Activated CD4-positive, alpha-beta T cell treated with anti-CD3 and anti-CD28 coated beads for 4 hours (primary cell): ENCODE data around the gene HS1BP3.

ENCODE experiments used
- DNase-seq, 2 donors: peaks; one replicate each; pipeline ENCODE4 v3.0.0-alpha.2; 2020

HS1BP3 gene

GRCh38 chr2:20615466-20616241 lies 35.2 kb downstream of the HS1BP3 start:
- no peak for DNase-seq

DNA sequence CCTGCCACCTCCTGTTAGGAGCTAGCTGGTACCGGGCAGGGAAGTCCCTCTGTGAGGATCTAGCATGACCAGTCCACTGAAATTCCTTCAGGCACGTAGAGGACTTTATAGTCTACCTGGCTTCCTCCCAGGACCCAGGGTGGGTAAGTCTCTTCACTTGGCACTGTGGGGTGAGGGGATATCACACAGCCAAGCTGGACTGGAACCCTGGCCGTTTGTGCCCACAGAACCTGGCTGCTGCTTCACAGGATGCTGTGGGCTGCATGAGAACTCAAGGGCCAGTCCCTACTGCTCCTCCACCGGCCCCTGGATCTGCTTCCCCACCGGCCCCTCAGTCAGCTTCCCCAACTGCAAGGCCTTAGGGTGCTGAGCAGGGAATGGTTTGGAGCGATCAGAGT lies 35.8 kb downstream of the HS1BP3 start:
- no peak for DNase-seq

GRCh38 chr2:20614201-20615067 lies 36.5 kb downstream of the HS1BP3 start:
- no peak for DNase-seq

DNA sequence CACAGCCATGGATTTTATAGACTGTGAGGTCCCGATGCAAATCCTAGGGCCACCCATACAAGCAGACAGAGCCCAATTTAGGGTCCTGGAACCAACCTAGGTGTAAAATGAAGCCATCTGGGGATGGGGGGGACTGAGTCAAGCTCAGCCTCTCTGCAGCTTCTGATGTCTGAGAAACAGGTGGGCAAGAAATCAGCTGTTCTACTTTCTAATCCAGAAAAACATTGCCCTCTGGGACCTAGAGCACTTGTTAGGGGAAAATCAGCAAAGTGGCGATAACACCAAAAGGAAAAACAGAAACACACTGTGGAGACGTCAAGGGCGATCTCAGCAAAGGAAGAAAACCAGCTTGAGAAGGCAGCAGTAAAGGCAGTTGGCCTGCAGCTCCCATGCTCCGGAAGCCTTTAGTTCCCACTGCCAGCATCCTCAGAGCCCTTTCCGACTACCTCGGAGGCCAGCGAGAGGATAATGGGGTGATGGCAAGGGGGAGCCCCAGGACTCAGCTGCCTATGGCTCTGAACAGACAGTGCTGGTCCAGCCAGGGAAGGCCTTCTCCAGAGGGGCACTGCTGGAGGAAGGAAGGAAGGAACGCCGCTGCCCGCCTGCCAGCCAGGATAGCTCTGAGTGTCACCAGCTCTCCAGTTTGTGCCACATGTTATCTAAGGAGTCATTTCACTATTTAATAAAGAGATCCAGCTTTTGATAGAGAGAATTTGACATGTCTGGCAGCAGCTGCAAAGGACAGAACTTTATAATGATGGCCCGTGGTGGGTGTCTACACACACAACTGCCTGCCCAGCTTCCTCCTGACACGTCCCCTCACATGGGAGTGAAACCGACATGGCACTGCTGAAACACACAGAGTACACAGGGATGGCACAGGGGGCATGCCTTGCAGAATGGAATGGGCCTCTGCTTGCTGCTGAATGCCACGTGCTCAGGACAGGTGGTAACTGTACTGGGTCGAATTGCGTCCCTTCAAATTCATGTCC lies 37.7 kb downstream of the HS1BP3 start:
- no peak for DNase-seq

DNA sequence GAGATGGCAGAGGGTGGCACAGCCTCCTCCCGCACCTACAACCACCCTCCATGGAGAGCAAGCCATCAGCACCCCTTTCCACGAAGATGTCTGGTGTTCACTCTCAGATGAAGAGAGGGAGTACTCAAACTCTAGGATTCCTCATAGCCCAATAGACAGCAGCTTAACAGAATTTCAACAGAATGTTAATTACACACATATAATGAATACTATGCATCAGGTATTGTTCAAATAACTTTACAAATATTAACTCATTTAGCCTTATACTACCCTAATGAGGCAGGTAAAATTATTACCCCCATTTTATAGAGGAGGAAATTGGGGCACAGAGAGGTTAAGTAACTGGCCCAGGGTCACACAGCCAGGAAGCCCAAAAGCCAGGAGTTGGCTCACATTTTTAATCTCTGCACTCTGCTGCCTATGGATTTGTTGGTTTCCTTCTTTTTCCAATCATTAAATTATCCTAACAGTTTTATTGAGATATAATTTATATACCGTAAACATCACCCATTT lies 39.0 kb downstream of the HS1BP3 start:
- DNase-seq, result no peak

GRCh38 chr2:20611077-20611843 lies 39.6 kb downstream of the HS1BP3 start:
- DNase-seq, result no peak

DNA sequence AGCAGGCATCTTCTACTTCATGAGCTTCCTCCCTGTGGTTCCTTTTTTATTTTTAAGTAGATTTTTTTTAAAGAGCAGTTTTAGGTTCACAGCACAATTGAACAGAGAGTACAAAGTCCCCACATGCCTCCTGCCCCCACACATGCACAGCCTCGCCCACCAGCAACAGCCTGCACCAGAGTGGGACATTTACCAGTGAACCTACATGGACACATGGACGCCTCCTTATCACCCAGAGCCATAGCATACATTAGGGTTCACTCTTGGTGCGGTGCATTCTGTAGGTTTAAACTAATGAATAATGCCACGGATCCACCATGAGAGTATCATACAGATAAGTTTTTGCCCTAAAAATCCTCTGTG lies 40.9 kb downstream of the HS1BP3 start:
- DNase-seq, result no peak

DNA sequence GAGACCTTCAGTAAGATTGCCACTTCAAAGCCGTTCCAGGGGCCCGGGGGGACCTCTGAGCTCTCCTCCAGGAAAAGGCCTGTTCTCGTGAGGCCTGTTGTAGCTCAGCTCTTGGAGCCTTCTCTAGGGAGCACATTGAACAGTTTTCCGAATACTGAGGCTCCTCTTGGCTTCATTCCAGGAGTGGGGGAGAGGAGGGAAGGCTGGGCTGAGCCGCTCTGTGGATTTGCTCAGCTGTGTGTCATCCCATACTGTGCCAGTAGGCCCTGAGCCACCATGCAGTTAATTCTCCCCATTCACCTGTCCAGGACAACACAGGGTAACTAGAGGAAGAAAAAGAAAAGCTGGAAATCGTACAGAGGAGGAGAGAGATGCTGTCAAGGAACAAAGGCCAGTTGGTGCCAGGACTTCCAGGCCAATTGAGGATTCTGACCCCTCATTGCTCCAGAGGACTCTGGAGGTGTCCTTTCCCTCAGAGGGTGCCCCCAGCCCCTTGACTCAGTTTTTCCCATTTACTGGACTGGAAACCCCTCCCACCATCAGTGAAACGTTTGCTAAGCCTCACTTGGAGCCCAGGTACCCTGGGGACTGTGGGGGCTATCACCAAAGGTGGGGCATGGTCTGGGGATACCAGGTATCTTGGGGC lies 41.4 kb downstream of the HS1BP3 start:
- DNase-seq, result no peak

- no peak for DNase-seq
These were observed 42.1 kb downstream of the HS1BP3 start for GRCh38 chr2:20608666-20609348.

DNA sequence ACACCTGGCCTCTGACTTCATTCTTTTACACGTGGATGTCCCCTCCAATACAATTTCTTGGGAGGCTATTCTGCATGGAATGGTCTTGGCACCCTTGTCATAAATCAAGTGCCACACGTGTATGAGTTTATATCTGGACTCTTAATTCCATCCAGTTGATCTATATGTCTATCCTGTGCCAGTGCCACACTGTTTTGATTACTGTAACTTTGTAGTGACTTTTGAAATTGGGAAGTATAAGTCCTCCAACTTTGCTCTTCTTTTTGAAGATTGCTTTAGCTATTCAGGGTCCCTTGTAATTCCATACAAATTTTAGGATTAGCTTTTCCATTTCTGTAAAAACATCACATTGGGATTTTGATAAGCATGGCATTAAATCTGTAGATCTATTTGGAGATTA lies 43.5 kb downstream of the HS1BP3 start:
- no peak for DNase-seq

DNA sequence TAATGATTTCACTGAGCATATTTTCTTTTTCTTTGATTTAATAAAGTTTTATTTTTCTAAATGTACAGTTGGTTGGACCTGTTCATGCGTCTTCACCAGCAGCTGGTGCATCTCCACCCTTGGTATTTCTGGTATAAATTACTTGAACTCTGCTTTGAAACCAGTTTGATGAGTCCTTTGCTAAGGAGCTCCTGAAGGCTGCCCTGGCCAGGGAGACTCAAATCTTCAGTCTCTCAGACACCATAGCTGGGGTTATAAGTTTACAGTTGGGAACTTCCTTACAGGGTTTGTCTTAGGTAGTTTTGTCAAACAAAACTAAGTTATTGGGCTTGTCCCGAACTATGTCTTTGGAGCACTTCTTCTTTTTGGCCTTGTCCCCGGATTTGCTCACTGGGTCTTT lies 44.7 kb downstream of the HS1BP3 start:
- no peak for DNase-seq

GRCh38 chr2:20604951-20605381 lies 45.9 kb downstream of the HS1BP3 start:
- DNase-seq, result no peak

DNA sequence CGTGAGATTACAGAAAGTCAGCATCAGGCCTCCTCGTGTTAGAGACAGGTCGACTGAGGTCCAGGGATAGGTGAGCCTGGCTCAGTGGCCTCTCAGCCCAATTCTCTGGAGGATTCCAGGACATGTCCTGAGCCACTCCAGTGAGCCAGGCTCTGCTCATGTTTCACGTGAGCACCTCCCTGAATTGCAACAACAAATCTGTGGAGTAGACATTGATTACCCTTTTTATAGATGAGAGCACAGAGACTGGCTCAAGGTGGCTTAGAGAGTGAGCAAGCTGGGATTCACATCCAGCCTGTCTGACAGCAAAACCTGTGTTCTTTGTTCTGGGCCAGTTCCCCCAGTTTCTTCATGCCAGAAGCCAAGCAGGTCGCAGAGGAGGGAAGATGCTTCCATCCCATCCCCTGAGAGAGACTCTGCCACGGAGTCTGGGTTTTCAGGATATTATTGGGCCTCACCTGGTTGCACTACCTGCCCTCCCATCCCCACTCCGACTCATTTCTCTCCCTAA lies 46.4 kb downstream of the HS1BP3 start:
- DNase-seq, result no peak

DNA sequence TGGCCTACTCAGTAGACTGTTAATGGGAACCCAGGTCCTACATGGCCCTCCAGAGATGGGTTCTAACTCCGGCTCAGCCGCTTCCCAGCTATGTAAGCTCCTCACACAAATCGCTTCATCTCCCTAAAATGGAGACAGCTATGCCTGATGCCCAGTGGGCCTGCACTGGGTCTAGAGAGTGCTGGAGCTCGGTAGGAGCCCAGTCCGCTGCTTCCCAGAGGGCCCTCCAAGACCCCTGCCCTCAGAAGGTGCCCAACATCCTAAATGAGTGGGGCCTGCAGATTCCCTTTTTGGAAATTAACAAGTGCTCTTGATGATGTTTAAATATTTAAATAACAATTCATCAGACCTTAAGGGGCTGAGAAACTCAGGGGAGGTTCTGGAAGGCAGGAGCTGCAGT lies 47.1 kb downstream of the HS1BP3 start:
- DNase-seq, result no peak

DNA sequence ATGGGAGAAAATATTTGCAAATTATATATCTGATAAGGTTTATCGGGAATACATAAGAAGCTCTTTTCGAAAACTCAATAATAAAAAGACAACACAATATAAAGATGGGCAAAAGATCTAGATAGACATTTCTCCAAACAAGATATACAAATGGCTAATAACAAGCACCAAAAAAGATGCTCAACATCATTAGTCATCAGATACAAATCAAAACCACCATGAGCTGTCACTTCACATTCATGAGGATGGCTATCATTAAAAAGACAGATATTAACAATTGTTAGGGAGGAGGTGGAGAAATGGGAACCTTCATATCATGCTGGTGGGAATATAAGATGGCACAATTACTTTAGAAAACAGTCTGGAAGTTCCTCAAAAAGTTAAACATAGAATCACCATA lies 48.1 kb downstream of the HS1BP3 start:
- DNase-seq, result no peak

- no peak for DNase-seq
These were observed 50.1 kb downstream of the HS1BP3 start for GRCh38 chr2:20600756-20601325.

DNA sequence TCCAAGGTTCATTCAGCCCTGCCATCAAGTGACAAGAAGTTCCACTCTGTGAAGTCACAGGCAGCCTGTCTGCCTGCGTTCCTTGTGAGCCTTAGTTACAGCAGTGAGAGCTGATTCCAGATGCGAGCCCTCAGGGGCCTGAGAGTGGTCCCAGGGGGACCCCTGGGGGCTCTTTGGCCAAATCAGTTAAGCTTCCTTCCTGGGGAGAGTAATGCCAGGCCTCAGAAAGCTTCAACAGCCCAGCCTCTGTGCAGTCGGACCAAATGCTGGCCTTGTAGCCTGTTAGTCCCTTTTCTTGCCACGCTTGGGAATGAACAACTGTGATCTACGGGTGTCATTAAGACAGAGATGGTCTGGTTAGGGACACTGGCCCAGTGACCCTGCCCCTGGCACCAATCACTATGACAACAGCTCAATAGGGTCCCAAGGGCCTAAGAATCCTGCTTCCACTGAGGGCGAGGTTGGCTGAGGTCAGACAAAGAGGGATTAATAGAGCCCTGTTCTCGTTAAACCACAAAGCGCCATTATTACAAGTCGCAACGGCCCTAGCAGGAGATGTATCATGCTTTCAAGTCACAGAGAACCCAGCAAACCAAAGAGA lies 50.9 kb downstream of the HS1BP3 start:
- no peak for DNase-seq

DNA sequence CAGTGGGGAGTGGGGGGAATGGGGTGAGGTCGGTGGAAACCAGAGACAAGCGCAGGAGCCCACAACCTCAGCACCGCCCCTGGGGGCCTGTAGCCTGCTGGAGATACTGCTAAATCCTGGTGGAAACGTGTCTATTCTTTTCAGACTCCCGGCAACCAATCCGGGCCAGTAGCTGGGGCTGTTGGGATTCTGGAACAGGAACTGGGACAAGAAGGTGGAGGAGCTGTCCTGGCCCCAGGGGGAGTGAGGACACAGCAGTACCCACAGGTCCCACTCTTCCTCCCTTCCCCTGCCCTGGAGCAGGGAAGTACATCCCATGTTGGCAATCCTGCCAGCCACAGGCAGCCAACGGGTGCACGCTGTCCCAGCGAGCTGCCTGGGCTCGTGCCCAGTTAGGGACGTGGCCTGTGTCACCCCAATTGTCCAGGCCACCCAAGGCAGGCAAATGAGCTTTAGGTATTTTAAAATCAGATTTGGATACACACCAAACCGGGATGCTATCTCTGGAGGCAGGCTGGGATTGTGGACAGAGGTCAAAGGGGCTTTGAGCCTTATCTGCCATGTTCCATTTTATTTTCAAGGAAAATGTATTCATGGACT lies 51.8 kb downstream of the HS1BP3 start:
- DNase-seq, result no peak

DNA sequence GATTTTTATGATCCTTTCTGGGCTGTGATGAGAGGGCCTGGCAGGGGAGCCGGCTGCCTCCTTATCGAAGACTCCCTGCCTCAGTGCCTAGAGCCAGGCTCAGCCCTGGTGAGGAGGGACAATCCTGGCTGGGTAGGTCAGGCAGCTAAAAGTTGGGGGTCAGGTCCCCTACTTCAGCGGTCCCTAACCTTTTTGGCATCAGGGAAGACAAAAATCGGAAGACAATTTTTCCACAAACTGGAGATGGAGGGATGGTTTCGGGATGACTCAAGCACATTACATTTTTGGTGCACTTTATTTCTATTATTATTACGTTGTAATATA lies 53.1 kb downstream of the HS1BP3 start:
- DNase-seq, result no peak
